Duodenal mucosa (tissue), 2 donors: ENCODE measurements around the gene CARTPT.

ENCODE experiments used
- H3K27ac ChIP-seq: one replicate; pipeline ENCODE4 v1.7.0; 2013; ENCODE audit warnings: low read depth, low read length
- H3K27me3 ChIP-seq, 2 donors: one replicate each; pipeline ENCODE4 v1.7.0; 2013; ENCODE audit warnings: low read length in 2 of 2, control low read depth in 1 of 2; ENCODE audit not compliant: insufficient read depth in 2 of 2, control insufficient read depth in 1 of 2
- H3K36me3 ChIP-seq, 2 donors: one replicate each; pipeline ENCODE4 v1.7.0; 2013; ENCODE audit warnings: low read length in 2 of 2, control low read depth in 1 of 2; ENCODE audit not compliant: insufficient read depth in 2 of 2, control insufficient read depth in 1 of 2
- H3K4me1 ChIP-seq, 2 donors: one replicate each; pipeline ENCODE4 v1.7.0; 2013; ENCODE audit warnings: low read length in 2 of 2, control low read depth in 1 of 2; ENCODE audit not compliant: insufficient read depth in 2 of 2, control insufficient read depth in 1 of 2
- H3K4me3 ChIP-seq, 2 donors: one replicate each; pipeline ENCODE4 v1.7.0; 2013; ENCODE audit warnings: low read length in 2 of 2, low read depth in 1 of 2
- H3K9ac ChIP-seq, 2 donors: one replicate each; pipeline ENCODE4 v1.7.0; 2013; ENCODE audit warnings: low read length in 2 of 2, low read depth in 1 of 2
- H3K9me3 ChIP-seq, 2 donors: one replicate each; pipeline ENCODE4 v1.7.0; 2013; ENCODE audit warnings: low read length in 2 of 2, control low read depth in 1 of 2; ENCODE audit not compliant: control insufficient read depth in 1 of 2

The CARTPT gene

DNA sequence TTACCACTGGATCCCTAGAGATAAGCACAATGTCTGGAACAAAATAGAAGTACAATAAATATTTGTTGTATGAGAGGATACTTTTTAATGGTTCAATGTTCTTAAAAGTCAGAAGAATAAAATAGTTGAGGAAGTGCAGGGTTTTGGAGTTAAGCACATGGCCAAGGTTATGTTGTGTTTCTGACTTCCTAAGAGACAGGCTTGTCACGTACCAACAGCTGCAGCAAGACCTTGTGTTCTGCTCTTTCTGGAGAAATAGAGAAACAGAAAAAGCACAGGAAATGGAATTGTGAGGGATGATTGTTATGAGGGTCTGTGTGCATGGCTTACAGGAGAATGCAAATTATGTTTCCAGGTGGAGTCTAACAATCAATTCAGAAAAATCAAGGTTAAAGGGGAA, 12.9 kb downstream of the CARTPT start:
- peaks cover 0 to 5% of the 10 kb centered on the region in 2 donors for H3K27me3 ChIP-seq
- H3K27ac ChIP-seq, result no peak overlapping the region
- no peaks in the 10 kb centered on the region for H3K4me1 ChIP-seq
- H3K9ac ChIP-seq, result no peak overlapping the region
- no peak overlapping the region for H3K4me3 ChIP-seq
- H3K9me3 ChIP-seq, result no peaks in the 10 kb centered on the region
- H3K36me3 ChIP-seq, result no peaks in the 10 kb centered on the region

GRCh38 chr5:71734141-71734540, 15.1 kb downstream of the CARTPT start:
- H3K9ac ChIP-seq, result no peak overlapping the region
- no peak overlapping the region for H3K4me3 ChIP-seq
- no peak overlapping the region for H3K27ac ChIP-seq
- H3K4me1 ChIP-seq, result no peaks in the 10 kb centered on the region
- no peaks in the 10 kb centered on the region for H3K9me3 ChIP-seq
- H3K36me3 ChIP-seq, result no peaks in the 10 kb centered on the region
- no peaks in the 10 kb centered on the region for H3K27me3 ChIP-seq

GRCh38 chr5:71737931-71738539, 19.0 kb downstream of the CARTPT start:
- Histone ChIP-seq H3K27me3 (no peaks in the 10 kb centered on the region), H3K9ac (no peak overlapping the region), H3K4me1 (no peaks in the 10 kb centered on the region), H3K9me3 (no peaks in the 10 kb centered on the region), H3K27ac (no peak overlapping the region), H3K4me3 (no peak overlapping the region), H3K36me3 (no peaks in the 10 kb centered on the region)

DNA sequence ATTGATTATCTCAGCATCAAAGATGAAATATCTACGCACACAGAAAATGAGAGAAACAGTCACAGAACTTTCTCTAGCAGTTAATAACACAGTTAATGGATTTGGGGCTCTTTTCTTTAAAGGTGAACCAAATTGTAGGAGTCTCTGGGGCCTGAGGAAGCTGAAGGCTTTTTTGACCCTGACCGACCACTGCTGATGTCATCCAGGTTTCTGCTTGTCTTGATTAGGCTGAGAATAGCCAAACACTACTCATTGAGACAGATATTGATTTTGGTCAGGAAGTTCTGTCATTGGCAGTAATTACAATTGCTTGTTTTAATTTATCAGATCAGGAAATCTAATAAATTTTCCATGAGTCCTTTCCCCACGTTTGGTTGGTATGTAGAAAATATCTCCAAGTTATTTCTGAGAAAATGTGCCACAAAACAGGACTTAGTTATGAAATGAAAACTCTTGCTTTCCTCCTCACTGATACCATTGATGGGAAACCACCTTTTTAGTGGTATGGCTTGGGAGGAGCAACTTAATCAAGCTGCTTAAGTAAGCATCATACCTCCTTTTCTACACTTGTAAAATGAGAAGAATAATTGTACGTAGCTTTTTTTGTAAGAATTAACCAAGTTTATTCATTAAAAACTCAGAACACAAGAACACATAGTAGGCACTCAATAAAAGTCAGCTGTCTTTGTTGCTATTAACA, 19.7 kb downstream of the CARTPT start:
- Histone ChIP-seq H3K9ac (no peak overlapping the region), H3K4me3 (no peak overlapping the region), H3K27me3 (no peaks in the 10 kb centered on the region), H3K4me1 (peaks cover 0 to 4% of the 10 kb centered on the region in 2 donors), H3K27ac (no peak overlapping the region), H3K36me3 (no peaks in the 10 kb centered on the region), H3K9me3 (no peaks in the 10 kb centered on the region)

GRCh38 chr5:71740015-71740753, 21.1 kb downstream of the CARTPT start:
- Histone ChIP-seq H3K9me3 (no peaks in the 10 kb centered on the region), H3K4me1 (peaks cover 8 to 14% of the 10 kb centered on the region in 2 donors), H3K36me3 (no peaks in the 10 kb centered on the region), H3K27me3 (no peaks in the 10 kb centered on the region), H3K4me3 (no peak overlapping the region), H3K9ac (no peak overlapping the region), H3K27ac (no peak overlapping the region)

- Histone ChIP-seq H3K27me3 (no peaks in the 10 kb centered on the region), H3K4me3 (no peak overlapping the region), H3K4me1 (peaks cover 8 to 16% of the 10 kb centered on the region in 2 donors), H3K36me3 (no peaks in the 10 kb centered on the region), H3K27ac (no peak overlapping the region), H3K9me3 (no peaks in the 10 kb centered on the region), H3K9ac (no peak overlapping the region)
Observed at GRCh38 chr5:71743155-71743554, 24.1 kb downstream of the CARTPT start.

- Histone ChIP-seq H3K4me1 (peaks cover 13 to 23% of the 10 kb centered on the region in 2 donors), H3K4me3 (peak overlapping the region; percentile 5 to 14), H3K9ac (no peak overlapping the region), H3K9me3 (no peaks in the 10 kb centered on the region), H3K27ac (no peak overlapping the region), H3K27me3 (no peaks in the 10 kb centered on the region), H3K36me3 (no peaks in the 10 kb centered on the region)
Observed at GRCh38 chr5:71744009-71744790, 25.1 kb downstream of the CARTPT start.

GRCh38 chr5:71747182-71747581, 28.1 kb downstream of the CARTPT start:
- Histone ChIP-seq H3K27me3 (no peaks in the 10 kb centered on the region), H3K27ac (no peak overlapping the region), H3K4me3 (no peak overlapping the region), H3K4me1 (peaks cover 13 to 29% of the 10 kb centered on the region in 2 donors), H3K9ac (no peak overlapping the region), H3K9me3 (no peaks in the 10 kb centered on the region), H3K36me3 (no peaks in the 10 kb centered on the region)

- H3K27me3 ChIP-seq, result no peaks in the 10 kb centered on the region
- peaks cover 13 to 29% of the 10 kb centered on the region in 2 donors for H3K4me1 ChIP-seq
- H3K4me3 ChIP-seq, result no peak overlapping the region
- H3K27ac ChIP-seq, result no peak overlapping the region
- no peak overlapping the region for H3K9ac ChIP-seq
- no peaks in the 10 kb centered on the region for H3K9me3 ChIP-seq
- no peaks in the 10 kb centered on the region for H3K36me3 ChIP-seq
Observed at GRCh38 chr5:71748360-71748759, 29.3 kb downstream of the CARTPT start.

DNA sequence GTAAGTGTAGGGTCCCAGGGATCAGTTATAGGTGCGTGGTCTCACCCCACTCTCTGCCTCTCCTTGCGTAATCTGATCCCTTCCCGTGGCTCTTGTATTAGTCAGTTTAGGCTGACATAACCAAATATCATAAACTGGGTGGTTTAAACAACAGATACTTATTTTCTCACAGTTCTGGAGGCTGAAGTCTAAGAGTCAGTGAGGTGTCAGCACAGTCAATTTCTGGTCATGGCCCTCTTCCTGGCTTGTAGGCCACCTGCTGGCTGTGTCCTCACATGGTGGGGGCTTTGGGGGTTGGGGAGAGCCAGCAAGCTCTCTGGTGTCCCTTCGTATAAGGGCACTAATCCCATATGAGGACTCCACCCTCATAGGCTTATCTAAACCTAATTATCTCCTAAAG, 32.3 kb downstream of the CARTPT start:
- Histone ChIP-seq H3K4me3 (no peak overlapping the region), H3K36me3 (no peaks in the 10 kb centered on the region), H3K27ac (no peak overlapping the region), H3K27me3 (no peaks in the 10 kb centered on the region), H3K9me3 (no peaks in the 10 kb centered on the region), H3K9ac (no peak overlapping the region), H3K4me1 (peaks cover 5 to 14% of the 10 kb centered on the region in 2 donors)
